ENCODE measurements around the gene SVEP1.

- no peak for TF ChIP-seq CTCF (IDR thresholded peaks at IDR 0.05)
- TF ChIP-seq POLR2A (IDR thresholded peaks at IDR 0.05) = no peak
Measured at GRCh38 chr9:110317911-110318310, 261.6 kb downstream of the SVEP1 start.

Measured in Peyer's patch (tissue), 4 donors.